K562 (cell line): ENCODE results near the gene KIF19. TPM values are rescaled to one million over a fixed set of nuclear protein-coding genes. Genes with fewer than 3 reads are reported as not detected.

Experiments
- ATAC-seq: fragments of 200-7000 bp; cut with Tn5 transposase; 3 replicates; pipeline ENCODE4 v1.9.1; 2020; ENCODE audit warnings: moderate library complexity
- BruUV-seq: library from RNA; stranded (reverse); fragments of 400-500 nt; replicated peaks from 2 replicates; lab custom pipeline; 2021; lab: Mats Ljungman, UMichigan
- CTCF ChIA-PET: fragments of 300-600 bp; formaldehyde crosslinking; extraction: SDS; loops from one replicate; lab custom pipeline; 2021; ENCODE audit warnings: low intra/inter-chr PET ratio; lab: Yijun Ruan, JAX
- POLR2A ChIA-PET: fragments of 300-600, 350-650 bp; sonication (Branson Sonifier 250); formaldehyde crosslinking; extraction: SDS; loops from one replicate; lab custom pipeline; 2021; ENCODE audit warnings: antibody characterized with exemption, inconsistent platforms; lab: Yijun Ruan, JAX
- DNase-seq, 4 experiments: peaks; one replicate each; pipeline versions ENCODE4 v3.0.0 to v3.0.0-alpha.2; 2011 to 2018; ENCODE audit warnings: low spot score in 3 of 4, mixed read lengths in 3 of 4; ENCODE audit errors: extremely low read depth in 1 of 4
- FAIRE-seq: peaks from 2 replicates; lab custom pipeline; 2011; peaks lifted over from hg19 to GRCh38; lab: Jason Lieb, UNC
- H2AFZ ChIP-seq: 2 replicates; pipeline ENCODE4 v1.6.0; 2011; ENCODE audit warnings: low read depth, low read length, control low read depth, inconsistent platforms
- H3K27ac ChIP-seq: fragments of 200-600 bp; 3 replicates; pipeline ENCODE4 v1.8.0; 2011; ENCODE audit warnings: low read depth, mild to moderate bottlenecking, control low read depth, inconsistent platforms, low read length, moderate library complexity, mixed read lengths; ENCODE audit errors: extremely low read depth
- H3K27me3 ChIP-seq, 2 experiments: fragments of 300-600 bp in 1 of 2; 2 replicates in 1 of 2; 3 replicates in 1 of 2; pipeline versions ENCODE4 v1.6.0 to v1.8.0; 2011; ENCODE audit warnings: inconsistent platforms in 2 of 2, low read length in 2 of 2, mild to moderate bottlenecking in 1 of 2, mixed read lengths in 1 of 2, moderate library complexity in 1 of 2; ENCODE audit not compliant: control insufficient read depth in 2 of 2, insufficient read depth in 2 of 2
- H3K36me3 ChIP-seq: fragments of 300-600 bp; 3 replicates; pipeline ENCODE4 v1.8.0; 2011; ENCODE audit warnings: mild to moderate bottlenecking, low read length, inconsistent platforms; ENCODE audit not compliant: control insufficient read depth, insufficient read depth
- H3K4me1 ChIP-seq, 2 experiments: fragments of 200-600 bp in 1 of 2; replicated peaks in 1 of 2; 2 replicates in 1 of 2; 3 replicates in 1 of 2; pipeline versions ENCODE4 v1.5.1 to v1.8.0; 2011; ENCODE audit warnings: inconsistent platforms in 2 of 2, low read length in 2 of 2, mild to moderate bottlenecking in 1 of 2, mixed read lengths in 1 of 2, moderate library complexity in 1 of 2; ENCODE audit not compliant: control insufficient read depth in 2 of 2, insufficient read depth in 2 of 2
- H3K4me2 ChIP-seq: 2 replicates; pipeline ENCODE4 v1.6.1; 2011; ENCODE audit warnings: low read length, control low read depth, inconsistent platforms, mixed read lengths; ENCODE audit not compliant: insufficient read depth
- H3K4me3 ChIP-seq: fragments of 200-600 bp; sonication (generic), shearing (Covaris generic); 2 replicates; pipeline ENCODE4 v1.5.1; 2016; ENCODE audit warnings: control low read depth, inconsistent platforms
- H3K79me2 ChIP-seq: fragments of 200-600 bp; 3 replicates; pipeline ENCODE4 v1.8.0; 2011; ENCODE audit warnings: low read length, inconsistent platforms; ENCODE audit not compliant: control insufficient read depth, insufficient read depth
- H3K9ac ChIP-seq, 2 experiments: 2 replicates each; pipeline versions ENCODE4 v1.6.0 to v1.6.1; 2011; ENCODE audit warnings: low read depth in 2 of 2, low read length in 2 of 2, control low read depth in 1 of 2, inconsistent platforms in 1 of 2, mild to moderate bottlenecking in 1 of 2, mixed read lengths in 1 of 2; ENCODE audit not compliant: insufficient read depth in 1 of 2
- H3K9me1 ChIP-seq: one replicate; pipeline ENCODE4 v1.6.0; 2011; ENCODE audit warnings: inconsistent platforms, mild to moderate bottlenecking, low read length, moderate library complexity; ENCODE audit not compliant: control insufficient read depth, insufficient read depth
- H3K9me3 ChIP-seq: replicated peaks from 2 replicates; pipeline ENCODE4 v1.5.1; 2011; ENCODE audit warnings: low read depth, low read length, inconsistent platforms; ENCODE audit not compliant: control insufficient read depth, insufficient read depth
- H4K20me1 ChIP-seq: replicated peaks from 2 replicates; pipeline ENCODE4 v1.6.1; 2011; ENCODE audit warnings: low read length, inconsistent platforms, mixed read lengths; ENCODE audit not compliant: control insufficient read depth, insufficient read depth
- ETV5 ChIP-seq: sonication (generic); formaldehyde crosslinking; IDR thresholded peaks from 2 replicates; pipeline ENCODE4 v1.4.0; 2020; ENCODE audit warnings: low read depth, mild to moderate bottlenecking, missing genetic modification reagents
- FOXA1 ChIP-seq: fragments of 450-650 bp; IDR thresholded peaks from 2 replicates; pipeline ENCODE4 v1.6.1; 2016; ENCODE audit warnings: mild to moderate bottlenecking, borderline replicate concordance
- FOXK2 ChIP-seq, 2 experiments: fragments of 450-650 bp; IDR thresholded peaks in 1 of 2; conservative IDR thresholded peaks in 1 of 2; 2 replicates each; pipeline ENCODE4 v1.6.1; 2016; ENCODE audit warnings: low read depth in 2 of 2, mild to moderate bottlenecking in 1 of 2
- LCOR ChIP-seq: sonication (generic); formaldehyde crosslinking; IDR thresholded peaks from 2 replicates; pipeline ENCODE4 v1.8.0; 2022; ENCODE audit warnings: mild to moderate bottlenecking, missing genetic modification reagents
- MECOM ChIP-seq: fragments of 250-450 bp; sonication (Bioruptor Pico); IDR thresholded peaks from 2 replicates; pipeline ENCODE4 v1.8.0; 2022; ENCODE audit warnings: inconsistent platforms
- SAFB ChIP-seq: fragments of 200-400 bp; formaldehyde crosslinking; IDR thresholded peaks from 2 replicates; pipeline ENCODE4 v1.6.1; 2017; ENCODE audit warnings: low read depth, low read length, borderline replicate concordance
- WGBS: fragments of 100-300 bp; shearing (Covaris generic); methylation state at CpG from one replicate; pipeline ENCODE4 v1.1.6; 2016; ENCODE audit warnings: low coverage, mixed read lengths; ENCODE audit not compliant: insufficient coverage; ENCODE audit errors: missing lambda C conversion rate; 5-methylcytosine and 5-hydroxymethylcytosine counted together
- in situ Hi-C: fragments of 300-500 bp; cut with MboI; formaldehyde crosslinking; loops from 4 replicates; pipeline ENCODE4 v1.15.0; 2018; ENCODE audit warnings: inconsistent platforms, mixed read lengths
- intact Hi-C: fragments of 100-400 bp; cut with micrococcal nuclease; formaldehyde crosslinking; loops from 2 replicates; pipeline ENCODE4 v1.14.2; 2022
- polyA plus RNA-seq, 8 experiments: library from polyadenylated mRNA; depleted of rRNA in 4 of 8; stranded (reverse) in 5 of 8; unstranded in 3 of 8; fragments of >200 nt; fragmentation: Nextera tagmentation in 2 of 8; fragmentation: Illumina TruSeq in 1 of 8; extraction: Ambion mirVana in 2 of 8; extraction: Trizol in 1 of 8; gene quantifications; 2 replicates each; pipeline versions ENCODE4 v1.2.1 to v1.2.3, GENCODE V29; 2011 to 2014; ENCODE audit warnings: inconsistent platforms in 1 of 8, missing spikeins in 1 of 8
- total RNA-seq, 7 experiments: library from RNA; depleted of rRNA in 6 of 7; stranded (reverse); fragments of >200 nt in 6 of 7; fragmentation: Illumina TruSeq in 2 of 7; extraction: Trizol in 2 of 7; gene quantifications; 2 replicates each; pipeline versions ENCODE4 v1.2.1 to v1.2.3, GENCODE V29; 2011 to 2021; ENCODE audit warnings: low replicate concordance in 1 of 7

The KIF19 gene
- total and polyA plus RNA-seq, 9 of the 15 experiments (the other 6 are each of a cell fraction or from before 2014, with no cell fraction given), result 0.10 TPM; not detected in 8

DNA sequence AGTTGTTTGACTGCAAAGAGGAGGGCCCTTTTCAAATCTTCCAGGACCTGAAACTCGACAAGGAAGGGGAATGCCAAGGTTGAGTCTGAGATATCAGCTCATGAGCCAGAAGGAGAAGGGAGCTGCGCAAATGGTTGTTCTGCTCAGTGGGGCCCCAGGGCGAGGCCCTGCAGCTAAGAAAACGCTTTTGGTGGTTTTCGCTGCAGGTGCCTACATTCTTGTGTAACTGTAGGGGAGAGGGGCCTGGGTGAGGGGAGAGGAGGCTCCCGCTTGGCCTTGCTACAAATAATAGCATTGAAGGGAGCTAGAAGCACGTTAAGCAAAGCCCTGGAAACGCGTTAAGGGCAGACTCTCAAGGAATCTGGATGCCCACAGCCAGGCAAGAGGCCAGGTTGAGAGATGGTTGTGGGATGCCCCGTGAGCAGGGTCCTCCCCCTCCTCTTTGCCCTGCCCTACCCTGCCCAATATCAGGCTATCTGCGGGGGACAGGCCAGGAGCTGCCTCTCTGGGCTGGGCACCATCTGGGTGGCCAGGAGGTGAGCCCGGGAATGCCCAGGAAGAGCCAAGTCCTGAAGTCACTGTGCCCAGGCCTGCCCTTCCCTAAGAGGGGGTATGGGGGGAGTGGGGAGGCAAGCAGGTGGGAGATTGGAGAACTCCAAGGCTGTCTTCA, 63.2 kb downstream of the KIF19 start:
- H2AFZ ChIP-seq, result no peak overlapping the region
- H3K4me1 ChIP-seq, result no peaks in the 10 kb centered on the region; a peak in 2 of 5 replicates
- ChIA-PET POLR2A (interaction anchor here (0.6 to 0.9 kb wide), 2 partner anchors 17 to 492 kb away, joined by 3 to 4 read pairs; no protein-coding TSS in a partner anchor), CTCF (no interaction called here)
- no peaks in the 10 kb centered on the region for H4K20me1 ChIP-seq
- H3K4me2 ChIP-seq, result no peak overlapping the region
- intact Hi-C loops (no loop called here), in situ Hi-C loops (no loop called here)
- no peak for TF ChIP-seq FOXA1
- no peak for TF ChIP-seq LCOR (CRISPR knock-in tag)
- no peak for TF ChIP-seq ETV5 (CRISPR knock-in tag)
- no peak for TF ChIP-seq MECOM (CRISPR knock-in tag)
- TF ChIP-seq SAFB, result no peak
- TF ChIP-seq FOXK2 (conservative IDR thresholded peaks at IDR 0.05 in 1 of 2, IDR thresholded peaks at IDR 0.05 in 1 of 2; ENCODE audit: low read depth in 2 of 2), result no peak
- H3K4me3 ChIP-seq, result no peak overlapping the region
- WGBS, result 1% methylated on average over 11 of the region's 12 CpGs
- no peak overlapping the region for H3K27ac ChIP-seq
- no peaks in the 10 kb centered on the region for H3K79me2 ChIP-seq
- ATAC-seq (no peak), DNase-seq (no peak), FAIRE-seq (no peak)
- no TSS peak for BruUV-seq
- no peaks in the 10 kb centered on the region; the same call in 1 of the 2 replicates for H3K9me3 ChIP-seq
- no peaks in the 10 kb centered on the region for H3K36me3 ChIP-seq
- no peak overlapping the region for H3K9ac ChIP-seq
- peaks cover 26 to 38% of the 10 kb centered on the region in 2 experiments; a peak in 4 of 5 replicates for H3K27me3 ChIP-seq
- H3K9me1 ChIP-seq, result no peaks in the 10 kb centered on the region
